HepG2 (cell line): ENCODE measurements around the gene CFAP100. TPM values are rescaled to one million over a fixed set of nuclear protein-coding genes. Genes with fewer than 3 reads are reported as not detected.

ENCODE experiments used
- CHD2 ChIP-seq: IDR thresholded peaks from 2 replicates; pipeline ENCODE4 v1.6.1; 2011; ENCODE audit warnings: low read depth, low read length, improper control_type of control experiment
- CREB3 ChIP-seq: sonication (generic); formaldehyde crosslinking; IDR thresholded peaks from 2 replicates; pipeline ENCODE4 v1.5.0; 2020; ENCODE audit warnings: missing genetic modification reagents
- CREM ChIP-seq, 2 experiments: sonication (generic) in 1 of 2; formaldehyde crosslinking in 1 of 2; IDR thresholded peaks; 2 replicates each; pipeline versions ENCODE4 v1.4.0 to v1.6.1; 2016 to 2020; ENCODE audit warnings: antibody characterized with exemption in 1 of 2, mild to moderate bottlenecking in 1 of 2, missing genetic modification reagents in 1 of 2
- HES4 ChIP-seq: sonication (generic); formaldehyde crosslinking; IDR thresholded peaks from 2 replicates; pipeline ENCODE4 v1.9.0; 2021; ENCODE audit warnings: mild to moderate bottlenecking, missing genetic modification reagents, borderline replicate concordance
- MIER3 ChIP-seq: IDR thresholded peaks from 2 replicates; pipeline ENCODE4 v1.6.1; 2016; ENCODE audit warnings: missing compliant biosample characterization, borderline replicate concordance
- NR2F1 ChIP-seq, 2 experiments: fragments of 450-650 bp in 1 of 2; formaldehyde crosslinking in 1 of 2; IDR thresholded peaks; 2 replicates each; pipeline versions ENCODE4 v1.5.0 to v1.6.1; 2016 to 2020; ENCODE audit warnings: mild to moderate bottlenecking in 1 of 2, missing compliant biosample characterization in 1 of 2, missing genetic modification reagents in 1 of 2, moderate library complexity in 1 of 2
- RFX1 ChIP-seq: fragments of 450-650 bp; IDR thresholded peaks from 2 replicates; pipeline ENCODE4 v1.6.1; 2017
- SMYD3 ChIP-seq: sonication (generic); formaldehyde crosslinking; IDR thresholded peaks from 2 replicates; pipeline ENCODE4 v1.8.1; 2023; ENCODE audit warnings: mild to moderate bottlenecking, missing genetic modification reagents
- ZBTB49 ChIP-seq: sonication (generic); formaldehyde crosslinking; IDR thresholded peaks from 2 replicates; pipeline ENCODE4 v1.4.0; 2020; ENCODE audit warnings: missing genetic modification reagents, borderline replicate concordance
- ZNF232 ChIP-seq: sonication (generic); formaldehyde crosslinking; IDR thresholded peaks from 2 replicates; pipeline ENCODE4 v1.4.0; 2020; ENCODE audit warnings: missing genetic modification reagents, borderline replicate concordance
- ZNF260 ChIP-seq: sonication (generic); formaldehyde crosslinking; IDR thresholded peaks from 2 replicates; pipeline ENCODE4 v1.4.0; 2020; ENCODE audit warnings: missing genetic modification reagents, low read depth, mild to moderate bottlenecking, borderline replicate concordance
- ZNF512 ChIP-seq: sonication (generic); formaldehyde crosslinking; IDR thresholded peaks from 2 replicates; pipeline ENCODE4 v1.4.0; 2020; ENCODE audit warnings: mild to moderate bottlenecking, missing genetic modification reagents
- ZNF574 ChIP-seq: sonication (generic); formaldehyde crosslinking; IDR thresholded peaks from 2 replicates; pipeline ENCODE4 v1.4.0; 2020; ENCODE audit warnings: missing genetic modification reagents
- ZNF644 ChIP-seq: IDR thresholded peaks from 2 replicates; pipeline ENCODE4 v1.6.1; 2016; ENCODE audit warnings: low read depth
- ZNF687 ChIP-seq: sonication (generic); formaldehyde crosslinking; IDR thresholded peaks from 2 replicates; pipeline ENCODE4 v1.5.1; 2020; ENCODE audit warnings: mild to moderate bottlenecking, missing genetic modification reagents, moderate library complexity
- polyA plus RNA-seq, 8 experiments: library from polyadenylated mRNA; depleted of rRNA in 3 of 8; stranded (reverse) in 7 of 8; unstranded in 1 of 8; fragments of >200 nt; fragmentation: Illumina TruSeq in 4 of 8; extraction: Trizol in 4 of 8; gene quantifications; 2 replicates each; pipeline versions ENCODE4 v1.2.1 to v1.2.3, GENCODE V29; 2011 to 2016; ENCODE audit warnings: low read depth in 4 of 8, missing spikeins in 1 of 8, mixed read lengths in 1 of 8; ENCODE audit not compliant: insufficient read depth in 1 of 8
- total RNA-seq, 5 experiments: library from RNA; depleted of rRNA; stranded (reverse); fragments of >200 nt; fragmentation: Illumina TruSeq; extraction: Trizol; gene quantifications; 2 replicates each; pipeline ENCODE4 v1.2.3, GENCODE V29; 2016; ENCODE audit warnings: low read depth in 1 of 5

The CFAP100 gene
- total and polyA plus RNA-seq, 2 of the 13 experiments (the other 11 are each of a cell fraction or from before 2014, with no cell fraction given): 0.32 TPM; not detected in 1

GRCh38 chr3:126389112-126389793 lies 5.5 kb upstream of the CFAP100 start (continued):
- TF ChIP-seq ZNF687 (peak; percentile 89), ZNF232 (peak; percentile 81; the same call in 1 of the 2 replicates), SMYD3 (no peak), ZNF512 (CRISPR knock-in tag) (peak; percentile 77; the same call in 1 of the 2 replicates), ZNF644 (CRISPR knock-in tag) (no peak), ZNF260 (no peak), CREB3 (CRISPR knock-in tag) (0 out of 2 replicates have a peak, but pooled peaks have one; percentile 78), MIER3 (CRISPR knock-in tag) (peak; percentile 22; the same call in 1 of the 2 replicates), ZNF574 (CRISPR knock-in tag) (peak; percentile 84), RFX1 (no peak), HES4 (CRISPR knock-in tag) (no peak), ZBTB49 (no peak), CREM (IDR thresholded peaks at IDR 0.05) (peak; percentile 60), CREM (CRISPR knock-in tag; IDR thresholded peaks at IDR 0.05) (no peak), NR2F1 (CRISPR knock-in tag; IDR thresholded peaks at IDR 0.05) (no peak), CHD2 (0 out of 2 replicates have a peak, but pooled peaks have one; percentile 35)
